Right atrium auricular region (tissue), 2 donors: ENCODE measurements around the gene DNAJB4. TPM values are rescaled to one million over a fixed set of nuclear protein-coding genes. Genes with fewer than 3 reads are reported as not detected.

Source experiments
- DNase-seq: peaks from one replicate; pipeline ENCODE4 v3.0.0-alpha.2; 2019; ENCODE audit warnings: low spot score
- H3K27ac ChIP-seq, 2 donors: fragments of 200-600 bp; sonication (generic); 1 replicate in 1 of 2; 2 replicates in 1 of 2; pipeline ENCODE4 v1.5.1; 2016 to 2019
- H3K27me3 ChIP-seq, 2 donors: fragments of 200-600 bp; sonication (generic); one replicate each; pipeline versions ENCODE4 v1.5.1 to v1.6.0; 2017 to 2019
- H3K36me3 ChIP-seq: fragments of 200-600 bp; sonication (generic); one replicate; pipeline ENCODE4 v1.5.1; 2016
- H3K4me1 ChIP-seq, 2 donors: fragments of 200-600 bp; sonication (generic); one replicate each; pipeline versions ENCODE4 v1.5.1 to v1.6.0; 2017 to 2019
- H3K4me3 ChIP-seq, 2 donors: fragments of 200-600 bp; sonication (generic); 1 replicate in 1 of 2; 2 replicates in 1 of 2; pipeline ENCODE4 v1.5.1; 2017 to 2019; ENCODE audit warnings: mild to moderate bottlenecking in 1 of 2, moderate library complexity in 1 of 2
- H3K9me3 ChIP-seq, 2 donors: fragments of 200-600 bp; sonication (generic); one replicate each; pipeline ENCODE4 v1.5.1; 2019
- total RNA-seq, 2 donors: library from RNA; depleted of rRNA; stranded (reverse); fragments of >200 nt; gene quantifications; one replicate each; pipeline ENCODE4 v1.1.0, GENCODE V29; 2016
- TF ChIP-seq, protein P1 (sequence below), 2 donors: fragments of 200-600 bp; sonication (generic); IDR thresholded peaks; one replicate each; pipeline ENCODE4 v1.5.1; 2019; ENCODE audit warnings: antibody characterized with exemption in 2 of 2

Gene DNAJB4
- total RNA-seq, 2 donors from 2014 or later: 60.9 to 83.6 TPM

DNA sequence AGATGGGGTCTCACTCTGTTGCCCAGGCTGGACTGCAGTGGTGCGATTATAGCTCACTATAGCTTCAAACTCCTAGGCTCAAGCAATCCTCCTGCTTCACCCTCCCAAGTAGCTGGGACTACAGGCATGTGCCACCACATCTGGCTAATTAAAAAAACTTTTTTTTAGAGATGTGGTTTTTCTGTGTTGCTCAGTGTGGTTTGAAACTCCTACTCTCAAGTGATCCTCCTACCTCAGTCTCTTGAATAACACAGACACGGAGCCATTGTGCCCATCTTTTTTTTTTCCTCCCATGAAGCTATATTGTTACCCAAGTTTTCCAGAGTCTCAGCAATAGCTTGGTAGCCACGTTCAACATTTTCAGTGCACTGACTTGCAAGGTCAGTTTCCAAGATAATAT is 43.7 kb downstream of the DNAJB4 start:
- Histone ChIP-seq H3K27me3 (no peaks in the 10 kb centered on the region), H3K27ac (no peak overlapping the region), H3K4me1 (peaks cover 0 to 35% of the 10 kb centered on the region in 2 donors)

DNA sequence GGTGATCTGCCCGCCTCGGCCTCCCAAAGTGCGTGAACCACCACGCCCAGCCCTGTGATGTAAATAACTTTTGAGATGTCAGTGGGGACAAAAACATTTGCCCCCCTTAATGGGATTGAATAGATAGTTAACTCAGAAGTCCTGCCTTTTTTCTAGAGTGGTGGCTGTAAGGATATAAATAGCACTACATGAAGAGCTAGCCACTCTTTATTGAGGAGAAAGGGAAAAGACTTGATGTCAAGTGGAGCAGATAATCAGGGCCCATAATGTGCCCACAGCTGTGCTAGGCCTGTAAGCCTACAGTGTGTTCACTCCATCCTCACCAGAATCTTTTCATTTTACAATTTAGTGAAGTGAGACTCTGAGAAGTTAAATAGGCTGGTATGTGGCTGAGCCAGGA is 44.7 kb downstream of the DNAJB4 start:
- DNase-seq: no peak
- Histone ChIP-seq H3K4me3 (no peak overlapping the region), H3K4me1 (peaks cover 0 to 35% of the 10 kb centered on the region in 2 donors), H3K36me3 (no peaks in the 10 kb centered on the region), H3K9me3 (no peaks in the 10 kb centered on the region), H3K27me3 (no peaks in the 10 kb centered on the region), H3K27ac (peak overlapping the region in 1 of 2 donors; percentile 58)
- TF ChIP-seq, protein P1, sequence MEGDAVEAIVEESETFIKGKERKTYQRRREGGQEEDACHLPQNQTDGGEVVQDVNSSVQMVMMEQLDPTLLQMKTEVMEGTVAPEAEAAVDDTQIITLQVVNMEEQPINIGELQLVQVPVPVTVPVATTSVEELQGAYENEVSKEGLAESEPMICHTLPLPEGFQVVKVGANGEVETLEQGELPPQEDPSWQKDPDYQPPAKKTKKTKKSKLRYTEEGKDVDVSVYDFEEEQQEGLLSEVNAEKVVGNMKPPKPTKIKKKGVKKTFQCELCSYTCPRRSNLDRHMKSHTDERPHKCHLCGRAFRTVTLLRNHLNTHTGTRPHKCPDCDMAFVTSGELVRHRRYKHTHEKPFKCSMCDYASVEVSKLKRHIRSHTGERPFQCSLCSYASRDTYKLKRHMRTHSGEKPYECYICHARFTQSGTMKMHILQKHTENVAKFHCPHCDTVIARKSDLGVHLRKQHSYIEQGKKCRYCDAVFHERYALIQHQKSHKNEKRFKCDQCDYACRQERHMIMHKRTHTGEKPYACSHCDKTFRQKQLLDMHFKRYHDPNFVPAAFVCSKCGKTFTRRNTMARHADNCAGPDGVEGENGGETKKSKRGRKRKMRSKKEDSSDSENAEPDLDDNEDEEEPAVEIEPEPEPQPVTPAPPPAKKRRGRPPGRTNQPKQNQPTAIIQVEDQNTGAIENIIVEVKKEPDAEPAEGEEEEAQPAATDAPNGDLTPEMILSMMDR (IDR thresholded peaks at IDR 0.05): no peak

More for the DNA sequence above, 43.7 kb downstream of the DNAJB4 start:
- H3K36me3 ChIP-seq: no peaks in the 10 kb centered on the region
- no peak for DNase-seq
- TF ChIP-seq, protein P1 (IDR thresholded peaks at IDR 0.05): no peak
- no peak overlapping the region for H3K4me3 ChIP-seq
- H3K9me3 ChIP-seq: no peaks in the 10 kb centered on the region

DNA sequence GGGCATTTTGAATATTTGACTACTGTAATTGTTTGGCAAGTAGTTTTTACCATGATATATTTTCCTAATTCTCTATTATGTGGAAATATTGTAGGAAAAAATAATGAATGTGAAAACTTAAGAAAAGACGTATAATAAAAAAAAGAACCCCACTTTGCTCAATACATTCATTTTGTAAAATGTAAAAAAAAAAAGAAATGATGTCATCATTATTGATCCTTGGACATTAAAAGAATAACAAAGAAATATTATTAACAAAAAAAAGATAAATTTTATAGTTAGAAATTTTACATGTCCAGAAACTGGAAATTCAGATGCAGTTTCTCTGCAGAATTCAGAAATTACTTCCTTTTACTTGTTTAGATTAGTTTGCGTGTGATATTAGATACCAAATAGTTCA is 46.3 kb downstream of the DNAJB4 start:
- Histone ChIP-seq H3K36me3 (no peaks in the 10 kb centered on the region), H3K4me3 (no peak overlapping the region), H3K4me1 (peaks cover 0 to 25% of the 10 kb centered on the region in 2 donors), H3K27ac (no peak overlapping the region), H3K9me3 (no peaks in the 10 kb centered on the region), H3K27me3 (no peaks in the 10 kb centered on the region)
- DNase-seq: no peak
- TF ChIP-seq, protein P1 (IDR thresholded peaks at IDR 0.05): no peak

DNA sequence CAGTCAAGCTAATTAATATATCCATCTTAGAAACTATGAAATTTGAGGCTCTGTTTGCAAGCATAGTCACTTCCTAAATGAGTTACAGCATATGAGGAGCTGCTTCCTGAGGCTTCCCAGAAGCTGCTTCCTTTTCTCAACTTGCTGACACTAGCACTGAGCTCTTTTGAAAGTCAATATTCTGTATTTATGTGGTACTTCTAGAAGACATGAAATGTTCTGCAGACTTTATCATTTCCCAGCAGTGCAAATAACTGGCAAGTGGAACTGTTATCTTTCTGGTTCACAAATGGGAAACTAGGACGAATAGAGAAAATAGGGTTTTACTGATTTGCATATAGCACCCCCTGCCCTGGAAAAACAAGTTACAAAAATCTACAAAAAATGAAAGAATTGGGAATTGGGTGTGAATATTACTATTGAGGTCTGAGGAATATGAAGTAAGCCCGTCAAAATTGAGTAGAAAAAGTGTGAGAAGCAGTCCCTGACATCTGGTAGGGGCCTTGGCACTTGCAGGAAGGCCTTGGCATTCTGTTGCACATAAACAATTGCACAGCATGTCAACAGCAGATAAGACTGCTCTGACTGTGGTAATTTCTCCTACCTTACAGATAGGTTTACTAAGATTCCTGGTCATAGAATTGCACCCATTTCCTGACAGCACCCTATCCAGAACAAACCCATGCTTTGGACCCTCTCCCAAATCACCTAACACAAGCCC is 48.1 kb downstream of the DNAJB4 start:
- Histone ChIP-seq H3K4me3 (no peak overlapping the region), H3K4me1 (peaks cover 0 to 14% of the 10 kb centered on the region in 2 donors), H3K9me3 (no peaks in the 10 kb centered on the region), H3K27me3 (no peaks in the 10 kb centered on the region), H3K27ac (peak overlapping the region in 1 of 2 donors; percentile 19), H3K36me3 (no peaks in the 10 kb centered on the region)
- TF ChIP-seq, protein P1 (IDR thresholded peaks at IDR 0.05): no peak
- no peak for DNase-seq

DNA sequence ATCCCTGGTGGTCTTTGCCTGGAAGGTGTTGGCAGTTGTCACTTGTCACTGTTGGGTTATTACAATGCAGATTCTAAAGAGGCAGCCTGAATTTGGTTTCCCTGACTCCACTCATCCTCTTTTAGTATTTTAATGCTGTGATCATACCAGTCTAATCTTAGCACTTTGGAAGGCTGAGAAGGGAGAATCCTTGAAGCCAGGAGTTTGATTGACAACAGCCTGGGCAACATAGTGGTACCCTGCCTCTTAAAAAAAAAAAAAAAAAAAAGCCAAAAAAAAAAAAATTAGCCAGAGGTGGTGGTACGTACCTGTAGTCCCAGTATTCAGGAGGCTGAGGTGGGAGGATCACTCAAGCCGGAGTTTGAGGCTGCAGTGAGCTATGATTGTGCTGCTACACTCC is 48.8 kb downstream of the DNAJB4 start:
- Histone ChIP-seq H3K4me3 (no peak overlapping the region), H3K4me1 (peaks cover 0 to 14% of the 10 kb centered on the region in 2 donors)
- no peak for DNase-seq

More for the DNA sequence above, 48.8 kb downstream of the DNAJB4 start:
- peak overlapping the region in 1 of 2 donors; percentile 19 for H3K27ac ChIP-seq
- TF ChIP-seq, protein P1 (IDR thresholded peaks at IDR 0.05): no peak
- no peaks in the 10 kb centered on the region for H3K27me3 ChIP-seq
- H3K36me3 ChIP-seq: no peaks in the 10 kb centered on the region
- H3K9me3 ChIP-seq: no peaks in the 10 kb centered on the region
